ENCODE results near the gene NAV2. TPM values are rescaled to one million over a fixed set of nuclear protein-coding genes. Genes with fewer than 3 reads are reported as not detected.

Gene NAV2
- total and polyA plus RNA-seq, 7 donors = 1.2 to 62.6 (median 22.1) TPM

DNA sequence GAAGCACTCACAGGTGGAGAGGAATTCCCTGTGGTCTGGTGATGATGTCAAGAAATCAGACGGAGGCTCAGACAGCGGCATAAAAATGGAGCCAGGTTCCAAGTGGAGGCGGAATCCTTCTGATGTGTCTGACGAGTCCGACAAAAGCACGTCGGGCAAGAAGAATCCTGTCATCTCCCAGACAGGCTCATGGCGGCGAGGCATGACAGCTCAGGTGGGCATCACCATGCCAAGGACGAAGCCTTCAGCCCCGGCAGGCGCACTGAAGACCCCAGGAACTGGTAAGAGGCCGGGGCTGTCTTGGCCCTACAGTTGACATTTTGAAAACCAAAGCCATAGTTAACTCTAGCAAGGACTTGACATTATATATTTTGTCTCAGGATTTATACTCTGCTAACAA, 331.4 kb downstream of the NAV2 start:
- WGBS, 2 donors = 96 to 98% methylated on average over 13 of the region's 13 CpGs
- H3K9me3 ChIP-seq = no peaks in the 10 kb centered on the region
- peaks cover 0 to 54% (median 34%) of the 10 kb centered on the region in 4 donors for H3K4me1 ChIP-seq
- no peak for DNase-seq
- H3K27me3 ChIP-seq = no peaks in the 10 kb centered on the region
- no peak overlapping the region for H3K27ac ChIP-seq
- H3K4me3 ChIP-seq = no peak overlapping the region
- peaks cover 3 to 56% (median 16%) of the 10 kb centered on the region in 4 donors for H3K36me3 ChIP-seq
- TF ChIP-seq EP300 (IDR thresholded peaks at IDR 0.05) = no peak
- TF ChIP-seq POLR2AphosphoS5 (IDR thresholded peaks at IDR 0.05) = no peak
- no peak for TF ChIP-seq POLR2A (IDR thresholded peaks at IDR 0.05)
- TF ChIP-seq, protein P1, sequence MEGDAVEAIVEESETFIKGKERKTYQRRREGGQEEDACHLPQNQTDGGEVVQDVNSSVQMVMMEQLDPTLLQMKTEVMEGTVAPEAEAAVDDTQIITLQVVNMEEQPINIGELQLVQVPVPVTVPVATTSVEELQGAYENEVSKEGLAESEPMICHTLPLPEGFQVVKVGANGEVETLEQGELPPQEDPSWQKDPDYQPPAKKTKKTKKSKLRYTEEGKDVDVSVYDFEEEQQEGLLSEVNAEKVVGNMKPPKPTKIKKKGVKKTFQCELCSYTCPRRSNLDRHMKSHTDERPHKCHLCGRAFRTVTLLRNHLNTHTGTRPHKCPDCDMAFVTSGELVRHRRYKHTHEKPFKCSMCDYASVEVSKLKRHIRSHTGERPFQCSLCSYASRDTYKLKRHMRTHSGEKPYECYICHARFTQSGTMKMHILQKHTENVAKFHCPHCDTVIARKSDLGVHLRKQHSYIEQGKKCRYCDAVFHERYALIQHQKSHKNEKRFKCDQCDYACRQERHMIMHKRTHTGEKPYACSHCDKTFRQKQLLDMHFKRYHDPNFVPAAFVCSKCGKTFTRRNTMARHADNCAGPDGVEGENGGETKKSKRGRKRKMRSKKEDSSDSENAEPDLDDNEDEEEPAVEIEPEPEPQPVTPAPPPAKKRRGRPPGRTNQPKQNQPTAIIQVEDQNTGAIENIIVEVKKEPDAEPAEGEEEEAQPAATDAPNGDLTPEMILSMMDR (IDR thresholded peaks at IDR 0.05) = no peak
- intact Hi-C loops (cut with DNase I) = no loop called here

DNA sequence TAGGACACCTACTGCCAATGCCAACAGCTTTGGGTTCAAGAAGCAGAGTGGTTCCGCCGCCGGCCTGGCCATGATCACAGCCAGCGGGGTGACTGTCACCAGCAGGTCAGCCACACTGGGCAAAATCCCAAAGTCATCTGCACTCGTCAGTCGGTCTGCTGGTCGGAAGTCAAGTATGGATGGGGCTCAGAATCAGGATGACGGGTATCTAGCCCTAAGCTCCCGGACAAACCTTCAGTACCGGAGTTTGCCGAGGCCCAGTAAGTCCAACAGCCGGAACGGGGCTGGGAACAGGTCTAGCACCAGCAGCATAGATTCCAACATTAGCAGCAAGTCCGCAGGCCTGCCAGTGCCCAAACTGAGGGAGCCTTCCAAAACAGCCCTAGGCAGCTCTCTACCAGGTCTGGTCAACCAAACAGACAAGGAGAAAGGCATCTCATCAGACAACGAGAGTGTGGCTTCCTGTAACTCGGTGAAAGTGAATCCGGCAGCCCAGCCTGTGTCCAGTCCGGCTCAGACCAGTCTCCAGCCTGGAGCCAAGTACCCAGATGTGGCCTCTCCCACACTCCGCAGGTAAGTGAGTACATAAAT, 332.6 kb downstream of the NAV2 start:
- no peaks in the 10 kb centered on the region for H3K27me3 ChIP-seq
- H3K4me1 ChIP-seq = peaks cover 0 to 66% (median 42%) of the 10 kb centered on the region in 4 donors
- WGBS, 2 donors = 94 to 96% methylated on average over 19 of the region's 19 CpGs
- peaks cover 0 to 55% (median 15%) of the 10 kb centered on the region in 4 donors for H3K36me3 ChIP-seq
- intact Hi-C loops (cut with DNase I) = no loop called here
- no peaks in the 10 kb centered on the region for H3K9me3 ChIP-seq
- no peak overlapping the region for H3K27ac ChIP-seq
- TF ChIP-seq, protein P1 (IDR thresholded peaks at IDR 0.05) = no peak
- TF ChIP-seq POLR2AphosphoS5 (IDR thresholded peaks at IDR 0.05) (no peak), EP300 (IDR thresholded peaks at IDR 0.05) (no peak), POLR2A (IDR thresholded peaks at IDR 0.05) (no peak)
- no peak overlapping the region for H3K4me3 ChIP-seq
- DNase-seq = no peak

DNA sequence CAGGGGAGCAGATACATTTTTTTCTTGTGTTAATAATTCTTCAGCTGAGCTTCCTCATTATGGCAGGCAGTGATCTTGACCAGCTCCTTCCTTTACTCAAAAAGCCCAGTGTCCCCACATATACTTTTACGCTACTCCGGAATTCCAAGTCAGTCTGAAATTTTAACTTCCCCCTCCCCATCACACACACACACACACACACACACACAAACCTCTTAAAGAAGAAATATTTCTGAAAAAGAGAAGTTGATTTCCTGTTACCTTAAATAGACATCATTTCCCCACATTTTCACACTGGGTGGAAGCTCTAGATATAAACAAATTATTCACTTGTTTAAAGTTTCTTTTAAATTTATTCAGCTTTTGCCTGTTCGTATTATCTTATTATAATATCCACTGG, 333.8 kb downstream of the NAV2 start:
- TF ChIP-seq, protein P1 (IDR thresholded peaks at IDR 0.05) = no peak
- TF ChIP-seq EP300 (IDR thresholded peaks at IDR 0.05) (no peak), POLR2AphosphoS5 (IDR thresholded peaks at IDR 0.05) (no peak), POLR2A (IDR thresholded peaks at IDR 0.05) (no peak)
- H3K36me3 ChIP-seq = peaks cover 0 to 56% (median 15%) of the 10 kb centered on the region in 4 donors
- H3K4me1 ChIP-seq = peaks cover 0 to 67% (median 49%) of the 10 kb centered on the region in 4 donors
- WGBS, 2 donors = 48 to 84% methylated on average over 3 of the region's 3 CpGs
- no peak overlapping the region for H3K4me3 ChIP-seq
- DNase-seq = no peak
- no peaks in the 10 kb centered on the region for H3K27me3 ChIP-seq
- H3K9me3 ChIP-seq = no peaks in the 10 kb centered on the region
- H3K27ac ChIP-seq = peak overlapping the region in 1 of 4 donors; percentile 61
- intact Hi-C loops (cut with DNase I) = no loop called here

DNA sequence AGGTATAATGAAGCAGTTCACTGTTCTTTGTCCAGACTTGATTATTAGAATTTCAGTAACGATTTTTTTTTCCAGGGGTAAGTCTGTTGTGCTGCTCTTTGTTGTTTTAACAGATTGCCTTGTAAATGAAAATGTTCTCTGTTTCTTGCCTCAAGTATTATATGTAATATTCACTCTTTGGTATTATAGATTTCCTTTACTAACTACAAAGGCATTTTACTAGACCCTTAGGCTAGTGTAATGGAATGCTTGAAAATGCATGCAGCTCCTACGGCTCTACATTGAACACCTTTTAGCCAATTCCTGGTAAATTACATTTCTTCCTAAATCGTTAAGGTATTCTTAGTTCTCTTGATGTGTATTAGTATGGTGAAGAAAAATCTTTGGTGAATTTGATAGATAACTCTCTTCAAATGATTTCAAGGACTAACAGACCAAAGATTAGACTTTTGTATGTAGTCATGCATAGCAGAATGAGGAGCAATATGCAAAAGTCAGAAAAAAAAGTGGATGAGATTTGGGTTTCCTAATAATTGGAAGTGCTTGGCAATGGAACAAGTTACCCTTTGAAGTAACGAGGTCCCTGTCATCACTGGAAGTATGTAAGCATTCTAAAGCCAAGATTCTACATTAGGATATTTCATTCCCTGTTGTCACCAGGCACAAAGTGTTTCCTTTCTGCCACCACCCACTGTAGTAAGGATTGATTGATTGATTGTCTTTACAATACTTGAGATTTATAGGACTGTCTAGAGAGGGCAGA, 334.6 kb downstream of the NAV2 start:
- H3K4me3 ChIP-seq = no peak overlapping the region
- H3K9me3 ChIP-seq = no peaks in the 10 kb centered on the region
- H3K27me3 ChIP-seq = no peaks in the 10 kb centered on the region
- H3K27ac ChIP-seq = peak overlapping the region in 2 of 4 donors; percentile 61 to 62
- H3K4me1 ChIP-seq = peaks cover 0 to 59% (median 51%) of the 10 kb centered on the region in 4 donors
- no peak for DNase-seq
- H3K36me3 ChIP-seq = peaks cover 0 to 63% (median 15%) of the 10 kb centered on the region in 4 donors
- no peak for TF ChIP-seq POLR2AphosphoS5 (IDR thresholded peaks at IDR 0.05)
- intact Hi-C loops (cut with DNase I) = no loop called here
- 76 to 79% methylated on average over 4 of the region's 4 CpGs for WGBS, 2 donors

DNA sequence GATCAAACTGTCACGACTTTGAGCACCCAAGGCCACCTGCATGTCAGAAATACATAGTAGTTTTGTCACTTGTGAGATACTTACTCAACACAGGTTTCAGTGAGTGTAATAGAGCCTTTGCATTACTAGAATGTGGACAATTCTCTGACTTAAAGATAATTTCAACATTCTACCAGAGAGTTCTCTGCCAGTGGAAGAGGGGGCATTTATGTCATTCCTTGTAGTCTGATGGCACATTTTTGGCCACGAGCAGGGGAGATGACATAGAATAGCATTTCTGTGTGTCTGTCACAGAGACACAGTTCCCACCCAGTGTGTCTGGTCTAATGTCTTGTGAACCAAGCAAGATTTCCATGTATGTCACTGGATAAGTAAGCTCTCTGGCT, 335.1 kb downstream of the NAV2 start:
- no peak for DNase-seq
- peaks cover 0 to 69% (median 15%) of the 10 kb centered on the region in 4 donors for H3K36me3 ChIP-seq
- WGBS, 2 donors = 66 to 74% methylated on average over 2 of the region's 2 CpGs
- TF ChIP-seq EP300 (IDR thresholded peaks at IDR 0.05) (no peak), POLR2AphosphoS5 (IDR thresholded peaks at IDR 0.05) (no peak)
- peaks cover 0 to 57% (median 49%) of the 10 kb centered on the region in 4 donors for H3K4me1 ChIP-seq
- no peak overlapping the region for H3K4me3 ChIP-seq
- no peaks in the 10 kb centered on the region for H3K27me3 ChIP-seq
- H3K9me3 ChIP-seq = no peaks in the 10 kb centered on the region
- intact Hi-C loops (cut with DNase I) = no loop called here
- H3K27ac ChIP-seq = peak overlapping the region in 3 of 4 donors; percentile 36 to 62 (median 61)
